ENCODE measurements around the gene SLC30A7.
"Not testable (repeated sequence)": the region's sequence is repeated elsewhere in the genome, so short reads cannot be mapped to it uniquely, and the experiment has no call there.

The SLC30A7 gene, protein sequence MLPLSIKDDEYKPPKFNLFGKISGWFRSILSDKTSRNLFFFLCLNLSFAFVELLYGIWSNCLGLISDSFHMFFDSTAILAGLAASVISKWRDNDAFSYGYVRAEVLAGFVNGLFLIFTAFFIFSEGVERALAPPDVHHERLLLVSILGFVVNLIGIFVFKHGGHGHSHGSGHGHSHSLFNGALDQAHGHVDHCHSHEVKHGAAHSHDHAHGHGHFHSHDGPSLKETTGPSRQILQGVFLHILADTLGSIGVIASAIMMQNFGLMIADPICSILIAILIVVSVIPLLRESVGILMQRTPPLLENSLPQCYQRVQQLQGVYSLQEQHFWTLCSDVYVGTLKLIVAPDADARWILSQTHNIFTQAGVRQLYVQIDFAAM

DNA sequence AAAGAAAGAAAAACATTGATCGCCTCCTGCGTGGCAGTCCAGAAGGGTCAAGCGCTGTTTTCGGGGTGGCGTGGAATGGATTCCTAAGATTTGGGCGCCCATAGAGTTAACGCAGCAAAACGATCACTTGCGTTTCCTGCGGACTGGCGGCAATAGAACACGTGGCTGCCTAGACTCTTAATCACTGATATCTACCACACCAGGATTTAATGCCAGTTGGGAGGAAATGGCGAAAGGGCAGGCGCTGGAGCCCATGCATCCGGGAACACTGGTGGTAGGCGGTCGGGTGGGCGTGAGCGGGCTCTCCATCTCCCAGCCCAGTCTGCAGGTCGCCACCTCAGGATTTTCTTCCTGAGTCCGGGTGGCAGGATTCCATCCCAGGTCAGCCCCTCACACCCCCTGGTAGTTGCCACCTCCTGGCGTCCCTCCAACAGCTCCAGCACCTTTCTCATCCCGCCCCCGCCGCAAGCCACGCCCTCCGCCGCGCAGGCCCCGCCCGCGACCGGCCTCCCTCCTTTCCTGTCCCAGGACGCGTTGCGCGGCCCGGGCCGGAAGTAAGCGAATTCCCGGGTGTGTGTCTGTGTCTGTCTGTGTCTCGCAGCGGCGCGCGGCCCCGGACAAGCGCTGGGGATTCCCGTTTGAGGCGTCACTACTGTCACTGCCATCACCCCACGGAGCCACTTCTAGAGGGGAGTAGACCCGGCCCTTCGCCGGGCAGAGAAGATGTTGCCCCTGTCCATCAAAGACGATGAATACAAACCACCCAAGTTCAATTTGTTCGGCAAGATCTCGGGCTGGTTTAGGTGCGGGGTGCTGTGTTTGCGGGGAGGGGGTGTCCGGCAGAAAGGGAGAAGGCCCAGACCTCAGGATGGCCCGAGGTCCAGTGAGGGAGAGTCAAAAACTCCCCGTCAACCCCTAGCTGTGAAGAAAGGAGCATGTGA, at the start of gene SLC30A7:
Gene SLC30A7, plus strand, starts transcription at position 551 of the 941 bp plus-strand sequence. Its CDS starts 173 bp downstream, at position 724.
- Histone ChIP-seq H3K4me3 (ENCODE audit: low read length) (peak within 1 kb of the TSS; percentile 91), H3K27me3 (ENCODE audit: control insufficient read depth, insufficient read depth, low read length) (no peaks in the 10 kb centered on the region), H3K27ac (ENCODE audit: low read length) (peak within 1 kb of the TSS; percentile 54), H3K36me3 (ENCODE audit: control insufficient read depth, low read depth, low read length) (peaks cover 30% of the 10 kb centered on the region), H3K9me3 (ENCODE audit: control insufficient read depth, low read depth, low read length) (no peaks in the 10 kb centered on the region), H3K4me1 (ENCODE audit: control insufficient read depth, low read depth, low read length) (peaks cover 6% of the 10 kb centered on the region), H3K9ac (ENCODE audit: low read length) (peak within 1 kb of the TSS; percentile 92)

DNA sequence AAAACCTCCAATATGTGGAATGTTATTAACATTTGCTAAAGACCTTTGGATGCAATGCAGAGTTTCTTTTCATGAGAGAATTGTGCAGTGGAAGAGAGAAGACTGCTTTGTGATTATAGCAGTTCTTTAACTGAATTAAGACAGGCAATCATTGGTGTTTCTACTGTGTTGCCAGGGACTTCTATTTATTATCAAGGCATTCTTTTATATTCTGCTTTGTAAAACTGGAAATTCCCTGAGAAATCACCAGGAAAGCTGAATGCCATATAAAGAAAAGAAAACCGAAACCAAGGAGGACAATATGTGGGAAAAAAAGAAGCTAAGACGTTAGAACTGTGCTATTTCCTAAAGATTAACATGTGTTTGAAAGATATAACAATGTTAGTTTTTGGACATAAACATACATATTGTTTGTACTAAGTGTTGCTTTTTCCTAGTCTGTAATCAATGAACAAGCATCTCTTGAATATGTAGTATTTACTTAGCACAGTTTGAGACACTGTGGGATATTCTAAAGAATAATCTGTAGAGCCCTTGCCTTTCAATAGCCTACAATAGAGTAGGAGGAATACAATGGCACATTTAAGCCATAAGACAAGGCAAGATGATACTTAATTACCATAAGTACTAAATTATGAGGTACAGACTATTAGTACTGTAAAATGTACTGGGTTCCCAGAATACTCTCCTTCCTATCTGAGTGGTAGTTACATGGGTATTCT, 48.4 kb upstream of the SLC30A7 start:
- Histone ChIP-seq H3K4me3 (ENCODE audit: low read length) (no peak overlapping the region), H3K9me3 (ENCODE audit: control insufficient read depth, low read depth, low read length) (no peaks in the 10 kb centered on the region), H3K27me3 (ENCODE audit: control insufficient read depth, insufficient read depth, low read length) (peaks cover 40% of the 10 kb centered on the region), H3K36me3 (ENCODE audit: control insufficient read depth, low read depth, low read length) (no peaks in the 10 kb centered on the region), H3K9ac (ENCODE audit: low read length) (no peak overlapping the region), H3K27ac (ENCODE audit: low read length) (no peak overlapping the region), H3K4me1 (ENCODE audit: control insufficient read depth, low read depth, low read length) (no peaks in the 10 kb centered on the region)

DNA sequence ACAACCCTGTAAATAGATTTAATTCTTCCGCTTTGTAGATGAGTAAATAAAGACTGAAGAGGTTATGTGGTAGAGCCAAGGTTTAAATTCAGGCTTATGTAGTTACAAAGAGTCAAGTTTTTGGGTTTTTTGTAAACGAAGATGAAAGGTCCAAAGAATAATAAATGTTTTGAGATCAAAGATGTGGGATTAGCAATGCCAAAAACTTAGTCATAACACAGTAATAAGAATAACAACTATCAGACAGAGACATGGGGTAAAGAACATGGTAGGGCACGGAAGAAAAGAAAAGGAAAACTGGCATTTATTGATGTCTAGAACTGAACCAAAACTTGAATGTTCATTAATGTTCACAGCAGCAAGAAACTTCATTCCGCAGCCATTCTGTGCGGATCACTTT, 44.2 kb upstream of the SLC30A7 start:
- Histone ChIP-seq H3K27ac (ENCODE audit: low read length) (no peak overlapping the region), H3K4me1 (ENCODE audit: control insufficient read depth, low read depth, low read length) (no peaks in the 10 kb centered on the region), H3K27me3 (ENCODE audit: control insufficient read depth, insufficient read depth, low read length) (peaks cover 34% of the 10 kb centered on the region), H3K9ac (ENCODE audit: low read length) (no peak overlapping the region), H3K36me3 (ENCODE audit: control insufficient read depth, low read depth, low read length) (no peaks in the 10 kb centered on the region), H3K9me3 (ENCODE audit: control insufficient read depth, low read depth, low read length) (no peaks in the 10 kb centered on the region), H3K4me3 (ENCODE audit: low read length) (no peak overlapping the region)

DNA sequence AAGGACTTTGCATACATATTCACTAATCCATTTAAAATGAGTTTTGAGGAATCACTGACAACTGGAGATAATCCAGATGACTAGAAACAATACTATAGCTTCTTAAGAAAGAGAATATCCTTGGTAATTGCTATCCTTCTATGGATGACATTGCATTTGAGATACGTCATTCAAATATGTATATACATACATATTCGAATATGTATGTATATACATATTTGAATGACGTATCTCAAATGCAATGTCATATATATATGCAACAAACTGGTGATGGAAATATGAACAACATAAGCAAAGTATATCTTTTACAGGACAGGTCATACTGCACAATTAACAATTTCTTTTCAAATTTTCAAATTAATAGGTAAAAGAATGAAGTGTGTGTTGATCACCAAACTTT, 42.9 kb upstream of the SLC30A7 start:
- no peaks in the 10 kb centered on the region for H3K9me3 ChIP-seq (ENCODE audit: control insufficient read depth, low read depth, low read length)
- H3K4me3 ChIP-seq (ENCODE audit: low read length): no peak overlapping the region
- peaks cover 27% of the 10 kb centered on the region for H3K27me3 ChIP-seq (ENCODE audit: control insufficient read depth, insufficient read depth, low read length)
- H3K27ac ChIP-seq (ENCODE audit: low read length): no peak overlapping the region
- no peak overlapping the region for H3K9ac ChIP-seq (ENCODE audit: low read length)
- H3K36me3 ChIP-seq (ENCODE audit: control insufficient read depth, low read depth, low read length): no peaks in the 10 kb centered on the region
- H3K4me1 ChIP-seq (ENCODE audit: control insufficient read depth, low read depth, low read length): no peaks in the 10 kb centered on the region

DNA sequence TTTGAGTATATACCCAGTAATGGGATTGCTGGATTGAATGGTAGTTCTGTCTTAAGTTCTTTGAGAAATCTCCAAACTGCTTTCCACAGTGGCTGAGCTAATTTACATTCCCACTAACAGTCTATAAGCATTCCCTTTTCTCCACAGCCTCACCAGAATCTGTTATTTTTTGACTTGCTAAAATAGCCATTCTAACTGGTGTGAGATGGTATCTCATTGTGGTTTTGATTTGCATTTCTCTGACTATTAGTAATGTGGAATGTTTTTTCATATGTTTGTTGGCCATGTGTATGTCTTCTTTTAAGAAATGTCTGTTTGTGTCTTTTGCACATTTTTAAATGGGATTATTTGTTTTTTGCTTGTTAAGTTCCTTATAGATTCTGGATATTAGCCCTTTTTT, 40.8 kb upstream of the SLC30A7 start:
- not testable (repeated sequence) for H3K4me1 ChIP-seq (ENCODE audit: control insufficient read depth, low read depth, low read length)

DNA sequence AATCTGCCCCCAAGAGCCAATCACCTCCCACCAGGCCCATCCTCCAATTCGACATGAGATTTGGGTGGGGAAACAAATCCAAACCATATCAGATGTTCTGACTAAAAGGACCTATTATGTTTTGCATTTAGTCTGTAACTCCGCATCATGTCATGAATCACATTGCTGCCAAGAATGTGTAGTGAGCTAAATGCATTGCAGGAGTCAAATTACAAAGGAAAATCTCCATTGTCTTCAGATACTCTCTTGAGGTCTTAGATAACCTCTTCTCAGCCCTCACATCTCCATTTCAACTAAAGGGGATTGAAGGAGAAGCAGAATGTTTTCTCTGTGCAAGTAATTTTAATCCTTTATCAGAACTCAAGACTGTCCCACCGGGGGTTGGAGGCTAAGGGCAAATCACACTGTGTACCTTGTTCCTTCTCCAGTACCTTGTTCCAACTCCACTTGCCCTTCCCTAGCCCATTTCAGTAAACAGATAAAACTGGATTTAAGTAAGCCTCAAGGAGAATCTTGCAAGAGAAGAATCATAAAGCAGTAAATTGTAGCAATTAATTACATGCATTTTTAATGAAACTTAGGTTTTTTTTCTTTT, 35.4 kb upstream of the SLC30A7 start:
- H3K4me1 ChIP-seq (ENCODE audit: control insufficient read depth, low read depth, low read length): peaks cover 9% of the 10 kb centered on the region
- H3K36me3 ChIP-seq (ENCODE audit: control insufficient read depth, low read depth, low read length): no peaks in the 10 kb centered on the region
- H3K27ac ChIP-seq (ENCODE audit: low read length): no peak overlapping the region

More for the DNA sequence above, 40.8 kb upstream of the SLC30A7 start:
- not testable (repeated sequence) for H3K27ac ChIP-seq (ENCODE audit: low read length); H3K36me3 ChIP-seq (ENCODE audit: control insufficient read depth, low read depth, low read length); H3K4me3 ChIP-seq (ENCODE audit: low read length); H3K9me3 ChIP-seq (ENCODE audit: control insufficient read depth, low read depth, low read length); H3K9ac ChIP-seq (ENCODE audit: low read length); H3K27me3 ChIP-seq (ENCODE audit: control insufficient read depth, insufficient read depth, low read length)

DNA sequence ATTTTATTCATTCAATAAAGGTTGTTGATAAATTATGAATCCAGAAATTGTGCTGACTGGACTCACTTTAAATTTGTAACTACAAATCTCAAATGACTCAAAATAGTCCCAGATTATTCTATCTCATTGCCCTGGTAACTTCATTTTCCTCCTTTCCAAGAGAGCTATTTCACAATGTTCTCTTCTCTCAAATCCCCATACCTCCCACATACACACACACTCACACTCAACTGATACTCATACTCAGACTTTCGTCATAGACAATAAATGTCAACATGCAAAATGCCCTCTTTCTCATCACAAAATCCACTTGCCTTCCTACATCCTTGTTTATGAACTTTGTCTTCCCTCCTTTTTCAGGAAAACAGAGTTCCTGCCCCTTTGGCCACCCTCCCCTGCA, 34.5 kb upstream of the SLC30A7 start:
- Histone ChIP-seq H3K4me3 (ENCODE audit: low read length) (no peak overlapping the region), H3K4me1 (ENCODE audit: control insufficient read depth, low read depth, low read length) (peaks cover 9% of the 10 kb centered on the region), H3K27ac (ENCODE audit: low read length) (no peak overlapping the region), H3K27me3 (ENCODE audit: control insufficient read depth, insufficient read depth, low read length) (no peaks in the 10 kb centered on the region), H3K36me3 (ENCODE audit: control insufficient read depth, low read depth, low read length) (no peaks in the 10 kb centered on the region), H3K9ac (ENCODE audit: low read length) (no peak overlapping the region), H3K9me3 (ENCODE audit: control insufficient read depth, low read depth, low read length) (no peaks in the 10 kb centered on the region)

More for the DNA sequence above, 35.4 kb upstream of the SLC30A7 start:
- Histone ChIP-seq H3K27me3 (ENCODE audit: control insufficient read depth, insufficient read depth, low read length) (no peaks in the 10 kb centered on the region), H3K4me3 (ENCODE audit: low read length) (no peak overlapping the region), H3K9ac (ENCODE audit: low read length) (no peak overlapping the region), H3K9me3 (ENCODE audit: control insufficient read depth, low read depth, low read length) (no peaks in the 10 kb centered on the region)

DNA sequence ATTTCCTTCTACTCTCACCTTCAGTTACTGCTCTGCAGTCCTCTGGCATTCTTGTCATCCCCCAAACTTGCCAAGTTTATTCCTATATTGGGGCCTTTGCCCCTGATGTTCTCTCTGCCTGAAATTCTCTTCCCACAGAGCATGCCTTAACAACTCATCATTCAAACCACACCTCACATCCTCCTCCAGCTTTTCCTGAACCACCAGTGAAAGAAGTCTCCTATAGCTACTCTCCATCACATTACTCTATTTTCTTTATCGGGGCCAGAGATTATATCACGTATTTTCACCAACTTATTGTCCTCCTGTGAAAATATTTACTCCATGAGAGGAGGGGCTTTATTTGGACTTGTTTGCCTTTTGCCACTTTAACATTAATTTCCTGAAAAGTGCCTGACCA, 33.3 kb upstream of the SLC30A7 start:
- no peaks in the 10 kb centered on the region for H3K36me3 ChIP-seq (ENCODE audit: control insufficient read depth, low read depth, low read length)
- no peak overlapping the region for H3K9ac ChIP-seq (ENCODE audit: low read length)
- no peak overlapping the region for H3K27ac ChIP-seq (ENCODE audit: low read length)
- peaks cover 9% of the 10 kb centered on the region for H3K4me1 ChIP-seq (ENCODE audit: control insufficient read depth, low read depth, low read length)
- no peak overlapping the region for H3K4me3 ChIP-seq (ENCODE audit: low read length)
- H3K9me3 ChIP-seq (ENCODE audit: control insufficient read depth, low read depth, low read length): no peaks in the 10 kb centered on the region
- H3K27me3 ChIP-seq (ENCODE audit: control insufficient read depth, insufficient read depth, low read length): no peaks in the 10 kb centered on the region

DNA sequence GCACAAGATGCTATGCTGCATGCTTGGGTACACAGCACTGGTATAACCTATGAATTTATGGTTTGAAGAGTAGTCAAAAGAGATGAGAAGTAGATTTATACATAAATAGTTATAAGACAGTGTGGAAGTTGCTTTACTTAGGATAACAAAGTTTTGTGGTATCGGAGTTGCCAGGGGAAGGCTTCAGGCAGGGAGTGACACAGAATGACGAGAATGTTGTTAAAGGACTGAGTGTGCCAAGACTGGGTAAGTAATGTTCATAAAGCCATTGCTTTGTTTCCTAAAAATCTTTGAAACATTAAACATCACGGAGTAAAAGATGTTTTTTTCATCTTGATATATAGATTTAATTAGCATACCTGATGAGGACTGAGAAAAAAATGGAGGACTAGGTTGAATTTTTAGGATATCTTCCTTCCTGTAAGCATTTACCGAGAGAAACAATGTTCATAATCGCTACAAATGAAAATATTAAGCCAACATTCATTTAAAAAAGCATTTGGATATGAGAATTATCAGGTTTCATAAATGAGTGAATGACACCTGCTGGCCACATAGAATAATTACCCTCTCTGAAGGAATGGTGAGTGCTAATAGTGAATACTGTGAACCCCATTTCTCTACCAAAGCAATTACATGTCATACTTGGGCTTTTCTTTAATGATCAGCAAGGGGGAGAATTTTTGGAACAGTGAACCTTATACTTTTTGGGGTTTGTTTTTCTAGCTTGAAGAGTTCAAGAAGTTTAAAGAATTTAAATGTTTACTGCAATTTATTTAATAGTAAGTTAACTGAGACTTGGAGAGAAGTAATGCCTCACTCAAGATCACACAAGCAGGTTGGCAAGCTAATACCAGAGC, 29.6 kb upstream of the SLC30A7 start:
- H3K36me3 ChIP-seq (ENCODE audit: control insufficient read depth, low read depth, low read length): no peaks in the 10 kb centered on the region
- H3K27me3 ChIP-seq (ENCODE audit: control insufficient read depth, insufficient read depth, low read length): no peaks in the 10 kb centered on the region
- H3K9me3 ChIP-seq (ENCODE audit: control insufficient read depth, low read depth, low read length): no peaks in the 10 kb centered on the region
- H3K4me3 ChIP-seq (ENCODE audit: low read length): no peak overlapping the region
- H3K9ac ChIP-seq (ENCODE audit: low read length): no peak overlapping the region
- peaks cover 4% of the 10 kb centered on the region for H3K4me1 ChIP-seq (ENCODE audit: control insufficient read depth, low read depth, low read length)
- no peak overlapping the region for H3K27ac ChIP-seq (ENCODE audit: low read length)

DNA sequence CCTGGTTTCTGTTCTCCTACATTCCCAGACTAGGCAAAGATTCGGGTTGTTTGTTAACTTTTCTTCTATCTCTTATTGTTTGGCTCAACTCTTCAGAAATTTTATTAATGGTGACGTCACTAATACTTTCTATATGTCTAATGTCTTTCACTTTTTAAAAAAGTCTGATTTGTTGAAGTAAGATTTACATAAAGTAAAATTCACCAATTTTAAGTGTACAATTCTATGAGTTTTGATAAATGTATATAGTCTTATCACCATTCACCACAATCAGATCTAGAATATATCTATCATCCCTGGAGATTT, 29.0 kb upstream of the SLC30A7 start:
- H3K4me3 ChIP-seq (ENCODE audit: low read length): no peak overlapping the region
- H3K27me3 ChIP-seq (ENCODE audit: control insufficient read depth, insufficient read depth, low read length): no peaks in the 10 kb centered on the region
- peaks cover 4% of the 10 kb centered on the region for H3K4me1 ChIP-seq (ENCODE audit: control insufficient read depth, low read depth, low read length)
- no peaks in the 10 kb centered on the region for H3K36me3 ChIP-seq (ENCODE audit: control insufficient read depth, low read depth, low read length)
- no peak overlapping the region for H3K9ac ChIP-seq (ENCODE audit: low read length)
- H3K9me3 ChIP-seq (ENCODE audit: control insufficient read depth, low read depth, low read length): no peaks in the 10 kb centered on the region
- no peak overlapping the region for H3K27ac ChIP-seq (ENCODE audit: low read length)
